Mesothelial cell of epicardium (in vitro differentiated cells): ENCODE results near the gene PPM1F. TPM values are rescaled to one million over a fixed set of nuclear protein-coding genes. Genes with fewer than 3 reads are reported as not detected.

ENCODE experiments used
- DNase-seq, 2 experiments: peaks; one replicate each; pipeline ENCODE4 v3.0.0; 2021; ENCODE audit warnings: low spot score in 2 of 2; ENCODE audit not compliant: unreplicated experiment in 2 of 2
- H3K27ac Mint-ChIP-seq: 2 replicates; pipeline ENCODE4 v1.8.0; 2021; ENCODE audit warnings: mixed read lengths
- H3K27me3 Mint-ChIP-seq: 2 replicates; pipeline ENCODE4 v1.8.0; 2021; ENCODE audit warnings: low read depth, mixed read lengths
- H3K36me3 Mint-ChIP-seq: 2 replicates; pipeline ENCODE4 v1.8.0; 2021; ENCODE audit warnings: mixed read lengths
- H3K4me1 Mint-ChIP-seq: 2 replicates; pipeline ENCODE4 v1.8.0; 2021; ENCODE audit warnings: mixed read lengths
- H3K4me3 Mint-ChIP-seq: 2 replicates; pipeline ENCODE4 v1.8.0; 2021; ENCODE audit warnings: mild to moderate bottlenecking, moderate library complexity, mixed read lengths
- H3K9me3 Mint-ChIP-seq: 2 replicates; pipeline ENCODE4 v1.8.0; 2021; ENCODE audit warnings: mixed read lengths
- total RNA-seq: library from RNA; stranded (reverse); gene quantifications from 3 replicates; pipeline ENCODE4 v1.2.1, GENCODE V29; 2021
- TF ChIP-seq, protein P1 (sequence below): fragments of 200-600 bp; sonication (generic); IDR thresholded peaks from one replicate; pipeline ENCODE4 v1.5.0; 2021; ENCODE audit warnings: antibody characterized with exemption; ENCODE audit not compliant: unreplicated experiment

The PPM1F gene
- total RNA-seq, 1 donor from 2014 or later = 34.6 TPM

DNA sequence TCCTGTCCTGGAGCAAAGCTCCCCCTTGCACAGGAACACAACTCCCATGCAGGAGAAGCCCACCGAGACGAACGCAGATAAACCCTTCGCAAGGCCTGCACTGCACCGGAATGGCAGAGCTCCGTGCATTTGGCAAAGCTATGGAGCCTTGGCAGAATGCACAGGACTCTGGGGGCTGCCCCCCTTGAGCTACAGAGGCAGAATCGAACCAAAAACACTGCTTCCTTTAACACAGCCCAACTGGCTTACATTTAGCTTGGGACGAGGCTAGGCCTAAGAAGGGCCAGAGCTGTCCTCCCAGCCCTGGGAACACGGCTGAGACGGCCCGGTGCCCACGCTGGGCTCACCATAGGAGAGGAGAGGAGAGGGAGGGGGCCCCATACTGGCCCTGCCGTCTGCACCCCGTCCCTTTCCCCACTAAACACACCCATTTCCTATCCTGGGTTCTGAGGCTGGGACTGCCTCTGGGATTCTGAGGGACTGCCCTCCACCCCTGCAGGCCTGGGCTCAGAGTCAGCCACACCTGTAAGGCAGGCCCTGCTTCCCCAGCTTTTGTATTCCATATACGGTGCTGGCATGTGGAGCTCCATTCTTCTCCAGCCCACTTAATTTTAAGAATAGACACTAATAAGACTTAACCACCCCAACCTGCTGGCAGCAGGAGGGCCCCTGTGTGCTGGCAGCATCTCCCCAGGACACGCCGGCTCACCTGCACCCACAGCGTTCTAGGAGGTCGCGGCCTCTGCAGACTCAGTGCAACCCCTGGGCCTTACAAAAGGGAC is 32.9 kb downstream of the PPM1F start:
- peaks cover 10% of the 10 kb centered on the region for H3K4me1 Mint-ChIP-seq

DNA sequence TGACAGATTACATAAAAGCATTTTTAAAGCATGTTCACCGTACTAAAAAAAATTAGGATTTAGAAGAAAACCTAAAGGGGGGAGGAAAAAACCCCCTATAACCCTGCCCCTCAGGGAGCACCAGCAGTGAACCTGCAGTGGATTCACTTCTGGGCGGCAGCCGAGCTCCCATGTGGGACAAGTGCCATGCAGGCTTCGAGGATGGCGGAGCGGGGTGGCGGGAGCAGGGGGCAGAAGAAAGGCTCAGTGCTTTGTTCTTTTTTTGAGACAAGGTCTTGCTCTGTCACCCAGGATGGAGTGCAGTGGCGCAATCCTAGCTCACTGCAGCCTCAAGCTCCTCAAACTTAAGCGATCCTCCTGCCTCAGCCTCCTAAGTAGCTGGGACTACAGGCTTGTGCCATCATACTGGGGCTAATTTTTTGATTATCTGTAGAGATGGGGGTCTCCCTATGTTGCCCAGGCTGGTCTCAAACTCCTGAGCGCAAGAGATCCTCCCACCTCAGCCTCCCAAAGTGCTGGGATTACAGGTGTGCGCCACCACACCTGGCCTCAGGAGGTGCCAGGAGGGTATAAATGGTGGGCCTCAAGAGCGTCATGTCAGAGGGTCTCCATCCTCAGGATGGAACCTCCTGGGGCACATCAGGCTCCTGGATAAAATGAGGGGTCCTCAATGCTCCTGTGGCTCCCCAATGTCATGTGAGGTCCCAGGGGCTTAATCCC is 34.0 kb downstream of the PPM1F start:
- Mint-ChIP-seq H3K27me3 (no peaks in the 10 kb centered on the region), H3K4me1 (peaks cover 10% of the 10 kb centered on the region), H3K9me3 (no peaks in the 10 kb centered on the region), H3K27ac (no peak overlapping the region), H3K4me3 (no peak overlapping the region), H3K36me3 (peaks cover 3% of the 10 kb centered on the region)
- TF ChIP-seq, protein P1, sequence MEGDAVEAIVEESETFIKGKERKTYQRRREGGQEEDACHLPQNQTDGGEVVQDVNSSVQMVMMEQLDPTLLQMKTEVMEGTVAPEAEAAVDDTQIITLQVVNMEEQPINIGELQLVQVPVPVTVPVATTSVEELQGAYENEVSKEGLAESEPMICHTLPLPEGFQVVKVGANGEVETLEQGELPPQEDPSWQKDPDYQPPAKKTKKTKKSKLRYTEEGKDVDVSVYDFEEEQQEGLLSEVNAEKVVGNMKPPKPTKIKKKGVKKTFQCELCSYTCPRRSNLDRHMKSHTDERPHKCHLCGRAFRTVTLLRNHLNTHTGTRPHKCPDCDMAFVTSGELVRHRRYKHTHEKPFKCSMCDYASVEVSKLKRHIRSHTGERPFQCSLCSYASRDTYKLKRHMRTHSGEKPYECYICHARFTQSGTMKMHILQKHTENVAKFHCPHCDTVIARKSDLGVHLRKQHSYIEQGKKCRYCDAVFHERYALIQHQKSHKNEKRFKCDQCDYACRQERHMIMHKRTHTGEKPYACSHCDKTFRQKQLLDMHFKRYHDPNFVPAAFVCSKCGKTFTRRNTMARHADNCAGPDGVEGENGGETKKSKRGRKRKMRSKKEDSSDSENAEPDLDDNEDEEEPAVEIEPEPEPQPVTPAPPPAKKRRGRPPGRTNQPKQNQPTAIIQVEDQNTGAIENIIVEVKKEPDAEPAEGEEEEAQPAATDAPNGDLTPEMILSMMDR = no peak
- DNase-seq = no peak

More for the DNA sequence above, 32.9 kb downstream of the PPM1F start:
- H3K9me3 Mint-ChIP-seq = no peaks in the 10 kb centered on the region
- TF ChIP-seq, protein P1 = no peak
- H3K27me3 Mint-ChIP-seq = no peaks in the 10 kb centered on the region
- DNase-seq = no peak
- no peak overlapping the region for H3K27ac Mint-ChIP-seq
- H3K4me3 Mint-ChIP-seq = no peak overlapping the region
- peaks cover 3% of the 10 kb centered on the region for H3K36me3 Mint-ChIP-seq

DNA sequence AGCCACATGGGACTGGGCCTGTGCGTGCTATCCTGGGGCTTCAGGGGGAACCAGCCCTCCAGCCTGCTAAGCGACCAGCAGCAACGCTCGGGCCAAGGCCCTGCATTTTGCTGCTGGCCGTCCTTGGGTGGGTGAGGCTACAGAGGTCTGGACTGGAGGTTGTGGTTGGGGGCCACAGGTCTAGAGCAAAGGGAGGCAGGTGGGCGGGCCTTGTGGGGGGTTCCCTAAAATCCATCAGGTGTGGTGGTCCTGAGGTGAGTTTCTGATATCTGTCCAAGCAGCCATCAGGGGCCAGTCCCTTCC is 34.7 kb downstream of the PPM1F start:
- H3K4me3 Mint-ChIP-seq = no peak overlapping the region
- H3K9me3 Mint-ChIP-seq = no peaks in the 10 kb centered on the region

DNA sequence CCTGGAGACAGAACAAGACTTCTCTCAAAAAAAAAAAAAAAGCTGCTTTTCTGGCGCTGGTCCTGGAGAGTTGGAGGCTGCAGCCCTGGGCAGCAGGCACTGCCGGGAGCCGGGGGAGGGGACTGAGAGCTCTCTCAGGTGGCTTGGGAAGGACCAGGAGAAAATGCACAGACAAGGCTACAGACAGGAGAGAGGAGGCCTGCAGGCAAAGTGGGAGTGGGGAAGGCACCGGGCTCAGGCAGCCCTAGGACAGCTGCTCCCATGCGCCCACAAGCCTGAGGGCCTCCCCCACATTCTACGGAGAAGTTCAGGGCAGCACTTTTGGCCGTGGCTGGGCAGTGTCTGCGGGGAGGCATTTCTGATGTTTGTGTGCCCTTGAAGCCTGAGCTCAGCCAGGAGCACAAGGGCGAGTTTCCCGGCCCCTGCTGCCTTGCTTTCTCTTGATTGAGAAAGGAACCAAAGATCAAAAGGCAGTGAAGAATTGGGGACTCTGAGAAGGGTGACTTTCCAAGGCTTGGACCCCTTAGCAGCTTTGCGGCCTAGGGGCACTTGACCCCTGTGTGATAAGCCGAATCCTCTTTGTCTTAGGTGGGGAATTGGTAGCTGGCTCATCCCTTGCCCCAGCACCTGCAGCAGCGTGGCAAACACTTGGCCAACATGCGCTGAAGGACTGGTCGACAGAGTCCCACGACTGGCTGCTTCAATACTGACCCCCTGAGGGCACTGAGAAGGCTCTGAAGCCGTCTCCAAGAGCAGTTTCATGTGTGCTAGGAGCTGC is 35.3 kb downstream of the PPM1F start:
- no peak for DNase-seq
- Mint-ChIP-seq H3K36me3 (peaks cover 3% of the 10 kb centered on the region), H3K4me1 (peaks cover 10% of the 10 kb centered on the region), H3K4me3 (no peak overlapping the region), H3K27ac (peak overlapping the region; percentile 86), H3K9me3 (no peaks in the 10 kb centered on the region), H3K27me3 (no peaks in the 10 kb centered on the region)
- TF ChIP-seq, protein P1 = no peak

More for the DNA sequence above, 34.7 kb downstream of the PPM1F start:
- Mint-ChIP-seq H3K27ac (no peak overlapping the region), H3K4me1 (peaks cover 10% of the 10 kb centered on the region), H3K27me3 (no peaks in the 10 kb centered on the region), H3K36me3 (peaks cover 3% of the 10 kb centered on the region)
- TF ChIP-seq, protein P1 = no peak
- no peak for DNase-seq

DNA sequence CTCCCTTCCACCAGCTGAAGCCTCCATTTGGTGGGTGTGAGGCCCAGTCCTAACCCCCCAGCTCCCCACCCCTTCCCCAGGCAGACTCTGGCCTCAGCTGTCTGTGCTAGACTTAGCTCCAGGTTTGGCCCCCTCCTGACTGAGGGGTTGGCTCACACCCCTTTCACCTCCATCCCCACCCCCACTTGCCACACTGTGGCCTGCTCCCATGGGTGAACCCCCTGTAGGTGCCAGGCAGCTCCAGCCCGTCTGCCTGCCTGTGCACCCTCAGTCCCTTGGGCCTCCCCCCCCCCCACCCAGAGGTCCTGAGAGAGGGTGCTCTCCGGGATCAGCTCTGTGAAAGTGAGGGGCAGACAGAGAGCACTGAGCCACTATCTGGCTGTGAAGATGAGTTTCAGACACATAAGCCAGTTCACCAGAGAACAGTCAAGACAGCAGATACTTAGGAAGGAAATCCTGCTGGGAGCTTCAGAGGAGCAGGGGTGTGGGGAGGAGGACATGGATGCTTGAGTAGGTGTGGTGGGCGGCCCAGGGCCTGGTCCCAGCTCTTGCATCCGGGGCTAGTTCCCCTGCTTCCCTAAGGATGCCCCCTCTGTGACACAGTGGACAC is 36.2 kb downstream of the PPM1F start:
- Mint-ChIP-seq H3K27ac (no peak overlapping the region), H3K4me1 (peaks cover 10% of the 10 kb centered on the region), H3K36me3 (peaks cover 2% of the 10 kb centered on the region), H3K4me3 (no peak overlapping the region), H3K9me3 (no peaks in the 10 kb centered on the region), H3K27me3 (no peaks in the 10 kb centered on the region)
- TF ChIP-seq, protein P1 = no peak
- no peak for DNase-seq
